Activated CD4-positive, alpha-beta T cell treated with anti-CD3 and anti-CD28 coated beads for 4 hours (primary cell): ENCODE measurements around the gene MAG.

Experiments
- DNase-seq, 2 donors: peaks; one replicate each; pipeline ENCODE4 v3.0.0-alpha.2; 2020

Gene MAG

GRCh38 chr19:35291916-35292315 lies at the start of gene MAG:
Gene MAG, plus strand, starts transcription at chr19:35292161. Its CDS starts 3,248 bp downstream, at chr19:35295409.
- no peak for DNase-seq

- no peak for DNase-seq
These were observed 45.4 kb upstream of the MAG start for GRCh38 chr19:35246466-35247092.

GRCh38 chr19:35247526-35248309 lies 44.2 kb upstream of the MAG start:
- DNase-seq: peak; percentile 55 to 70

- DNase-seq: peak; percentile 62 to 79
These were observed 43.4 kb upstream of the MAG start, which contains the start of gene LSR for GRCh38 chr19:35248310-35249145. Gene LSR, plus strand, starts transcription at chr19:35249002. Its CDS starts 21 bp downstream, at chr19:35249023.

- DNase-seq: no peak
These were observed 42.7 kb upstream of the MAG start for GRCh38 chr19:35249146-35249847.

GRCh38 chr19:35249848-35250711 lies 41.9 kb upstream of the MAG start:
- no peak for DNase-seq

- DNase-seq: no peak
These were observed 40.5 kb upstream of the MAG start for GRCh38 chr19:35251456-35251855.

GRCh38 chr19:35253316-35254286 lies 38.4 kb upstream of the MAG start:
- DNase-seq: no peak

GRCh38 chr19:35254341-35255297 lies 37.3 kb upstream of the MAG start:
- no peak for DNase-seq

- no peak for DNase-seq
These were observed 35.4 kb upstream of the MAG start for GRCh38 chr19:35256566-35256965.

GRCh38 chr19:35257113-35257461 lies 34.9 kb upstream of the MAG start:
- no peak for DNase-seq

- DNase-seq: no peak
These were observed 31.2 kb upstream of the MAG start for GRCh38 chr19:35260694-35261304.

GRCh38 chr19:35261356-35262100 lies 30.4 kb upstream of the MAG start:
- no peak for DNase-seq

- no peak for DNase-seq
These were observed 29.7 kb upstream of the MAG start for GRCh38 chr19:35262101-35262761.

GRCh38 chr19:35264268-35265125 lies 27.5 kb upstream of the MAG start:
- no peak for DNase-seq

GRCh38 chr19:35265126-35265899 lies 26.6 kb upstream of the MAG start:
- DNase-seq: no peak
